K562 (cell line): Measurements from ENCODE around the gene GDF15. TPM values are rescaled to one million over a fixed set of nuclear protein-coding genes. Genes with fewer than 3 reads are reported as not detected.

ENCODE experiments used
- ATF7 ChIP-seq: fragments of 450-650 bp; IDR thresholded peaks from 2 replicates; pipeline ENCODE4 v1.7.1; 2014; ENCODE audit warnings: mild to moderate bottlenecking, moderate library complexity
- CEBPG ChIP-seq, 3 experiments: fragments of 200-800 bp in 1 of 3; sonication (Bioruptor generic) in 1 of 3; sonication (generic) in 1 of 3; formaldehyde crosslinking in 1 of 3; IDR thresholded peaks in 2 of 3; conservative IDR thresholded peaks in 1 of 3; 2 replicates each; pipeline versions ENCODE4 v1.6.1 to v1.8.0; 2016 to 2022; ENCODE audit warnings: missing compliant biosample characterization in 2 of 3, missing genetic modification characterization in 2 of 3, mild to moderate bottlenecking in 1 of 3, missing genetic modification reagents in 1 of 3
- ILF3 ChIP-seq: fragments of 450-650 bp; IDR thresholded peaks from 2 replicates; pipeline ENCODE4 v1.6.1; 2018; ENCODE audit warnings: antibody characterized with exemption, mild to moderate bottlenecking, moderate library complexity, borderline replicate concordance
- NBN ChIP-seq: fragments of 450-650 bp; IDR thresholded peaks from 2 replicates; pipeline ENCODE4 v1.6.1; 2016; ENCODE audit warnings: low read depth, mild to moderate bottlenecking
- NFXL1 ChIP-seq: fragments of 450-650 bp; formaldehyde crosslinking; IDR thresholded peaks from 2 replicates; pipeline ENCODE4 v1.4.0; 2021; ENCODE audit warnings: mild to moderate bottlenecking
- RHOXF2B ChIP-seq: fragments of 250-450 bp; sonication (Bioruptor Pico); conservative IDR thresholded peaks from 2 replicates; pipeline ENCODE4 v1.5.1; 2021
- TAF1 ChIP-seq: IDR thresholded peaks from 2 replicates; pipeline ENCODE4 v1.6.1; 2011; ENCODE audit warnings: mild to moderate bottlenecking, low read length, moderate library complexity; ENCODE audit not compliant: insufficient read depth, control insufficient read depth, severe bottlenecking; ENCODE audit errors: extremely low read depth
- TRIM24 ChIP-seq, 2 experiments: fragments of 450-650 bp; IDR thresholded peaks; 2 replicates each; pipeline ENCODE4 v1.6.1; 2016
- ZNF165 ChIP-seq: fragments of 250-450 bp; sonication (Bioruptor Pico); IDR thresholded peaks from 2 replicates; pipeline ENCODE4 v1.4.0; 2020; ENCODE audit warnings: borderline replicate concordance
- polyA plus RNA-seq, 8 experiments: library from polyadenylated mRNA; depleted of rRNA in 4 of 8; stranded (reverse) in 5 of 8; unstranded in 3 of 8; fragments of >200 nt; fragmentation: Nextera tagmentation in 2 of 8; fragmentation: Illumina TruSeq in 1 of 8; extraction: Ambion mirVana in 2 of 8; extraction: Trizol in 1 of 8; gene quantifications; 2 replicates each; pipeline versions ENCODE4 v1.2.1 to v1.2.3, GENCODE V29; 2011 to 2014; ENCODE audit warnings: inconsistent platforms in 1 of 8, missing spikeins in 1 of 8
- total RNA-seq, 7 experiments: library from RNA; depleted of rRNA in 6 of 7; stranded (reverse); fragments of >200 nt in 6 of 7; fragmentation: Illumina TruSeq in 2 of 7; extraction: Trizol in 2 of 7; gene quantifications; 2 replicates each; pipeline versions ENCODE4 v1.2.1 to v1.2.3, GENCODE V29; 2011 to 2021; ENCODE audit warnings: low replicate concordance in 1 of 7
- TF ChIP-seq, protein P1 (sequence below): fragments of 450-650 bp; formaldehyde crosslinking; IDR thresholded peaks from 2 replicates; pipeline ENCODE4 v1.4.0; 2022; ENCODE audit warnings: missing genetic modification characterization
- TF ChIP-seq, protein P2 (sequence below): fragments of 250-450 bp; sonication (Bioruptor Pico); IDR thresholded peaks from 2 replicates; pipeline ENCODE4 v1.4.0; 2020; ENCODE audit warnings: mild to moderate bottlenecking, moderate library complexity, borderline replicate concordance
- TF ChIP-seq, protein P3 (sequence below), 2 experiments: fragments of 450-650 bp; formaldehyde crosslinking in 1 of 2; IDR thresholded peaks; 2 replicates each; pipeline versions ENCODE4 v1.4.0 to v1.6.1; 2014 to 2020; ENCODE audit warnings: mild to moderate bottlenecking in 2 of 2, borderline replicate concordance in 1 of 2, low read depth in 1 of 2

The GDF15 gene
- total and polyA plus RNA-seq, 9 of the 15 experiments (the other 6 are each of a cell fraction or from before 2014, with no cell fraction given) = 2.3 to 82.4 (median 12.5) TPM

DNA sequence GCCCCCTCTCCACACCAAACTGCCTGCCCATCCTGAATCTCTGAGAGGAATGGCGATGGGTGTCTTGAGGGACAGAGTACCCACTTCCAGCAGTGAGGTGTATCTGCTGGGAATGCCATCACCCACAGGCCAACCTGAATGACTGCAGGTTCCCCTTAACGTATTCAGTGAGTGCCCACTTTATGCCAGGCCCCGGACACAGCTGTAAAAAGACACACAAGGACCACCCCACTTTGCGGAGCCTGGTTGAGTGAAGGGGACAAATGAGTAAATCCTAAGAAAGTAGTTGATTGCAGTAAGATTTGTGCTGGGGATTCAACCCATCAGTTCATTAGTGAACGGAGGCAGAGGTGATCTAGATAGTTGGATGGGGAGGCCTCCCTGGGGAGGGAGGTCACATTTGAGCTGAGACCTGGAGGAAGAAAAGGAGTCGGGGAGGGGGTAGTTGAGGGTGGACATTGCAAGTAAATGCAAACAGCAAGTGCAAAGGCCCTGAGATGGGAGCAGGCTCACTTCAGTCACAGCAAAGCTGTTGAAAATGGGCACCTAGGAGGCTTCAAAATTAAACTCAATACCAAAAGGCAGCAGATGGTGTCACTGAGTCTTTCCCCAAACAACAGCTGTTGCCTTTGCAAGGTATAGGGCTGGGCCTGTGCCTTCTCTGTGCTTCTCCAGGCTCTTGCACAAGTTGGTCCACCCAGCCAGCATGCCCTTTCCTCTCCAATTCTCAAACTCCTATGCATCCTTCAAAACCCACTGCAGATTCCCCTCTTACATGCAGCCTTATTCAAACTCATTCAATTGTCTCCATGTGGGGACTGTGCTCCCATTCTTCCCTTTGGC, 4.3 kb downstream of the GDF15 start (continued):
- no peak for TF ChIP-seq TAF1
- no peak for TF ChIP-seq ZNF165 (CRISPR knock-in tag)
- TF ChIP-seq, protein P1, sequence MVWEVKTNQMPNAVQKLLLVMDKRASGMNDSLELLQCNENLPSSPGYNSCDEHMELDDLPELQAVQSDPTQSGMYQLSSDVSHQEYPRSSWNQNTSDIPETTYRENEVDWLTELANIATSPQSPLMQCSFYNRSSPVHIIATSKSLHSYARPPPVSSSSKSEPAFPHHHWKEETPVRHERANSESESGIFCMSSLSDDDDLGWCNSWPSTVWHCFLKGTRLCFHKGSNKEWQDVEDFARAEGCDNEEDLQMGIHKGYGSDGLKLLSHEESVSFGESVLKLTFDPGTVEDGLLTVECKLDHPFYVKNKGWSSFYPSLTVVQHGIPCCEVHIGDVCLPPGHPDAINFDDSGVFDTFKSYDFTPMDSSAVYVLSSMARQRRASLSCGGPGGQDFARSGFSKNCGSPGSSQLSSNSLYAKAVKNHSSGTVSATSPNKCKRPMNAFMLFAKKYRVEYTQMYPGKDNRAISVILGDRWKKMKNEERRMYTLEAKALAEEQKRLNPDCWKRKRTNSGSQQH (CRISPR knock-in tag) = peak; percentile 75
- TF ChIP-seq RHOXF2B = peak; percentile 96
- peak; percentile 15; the same call in 1 of the 2 replicates for TF ChIP-seq NBN
- TF ChIP-seq, protein P2, sequence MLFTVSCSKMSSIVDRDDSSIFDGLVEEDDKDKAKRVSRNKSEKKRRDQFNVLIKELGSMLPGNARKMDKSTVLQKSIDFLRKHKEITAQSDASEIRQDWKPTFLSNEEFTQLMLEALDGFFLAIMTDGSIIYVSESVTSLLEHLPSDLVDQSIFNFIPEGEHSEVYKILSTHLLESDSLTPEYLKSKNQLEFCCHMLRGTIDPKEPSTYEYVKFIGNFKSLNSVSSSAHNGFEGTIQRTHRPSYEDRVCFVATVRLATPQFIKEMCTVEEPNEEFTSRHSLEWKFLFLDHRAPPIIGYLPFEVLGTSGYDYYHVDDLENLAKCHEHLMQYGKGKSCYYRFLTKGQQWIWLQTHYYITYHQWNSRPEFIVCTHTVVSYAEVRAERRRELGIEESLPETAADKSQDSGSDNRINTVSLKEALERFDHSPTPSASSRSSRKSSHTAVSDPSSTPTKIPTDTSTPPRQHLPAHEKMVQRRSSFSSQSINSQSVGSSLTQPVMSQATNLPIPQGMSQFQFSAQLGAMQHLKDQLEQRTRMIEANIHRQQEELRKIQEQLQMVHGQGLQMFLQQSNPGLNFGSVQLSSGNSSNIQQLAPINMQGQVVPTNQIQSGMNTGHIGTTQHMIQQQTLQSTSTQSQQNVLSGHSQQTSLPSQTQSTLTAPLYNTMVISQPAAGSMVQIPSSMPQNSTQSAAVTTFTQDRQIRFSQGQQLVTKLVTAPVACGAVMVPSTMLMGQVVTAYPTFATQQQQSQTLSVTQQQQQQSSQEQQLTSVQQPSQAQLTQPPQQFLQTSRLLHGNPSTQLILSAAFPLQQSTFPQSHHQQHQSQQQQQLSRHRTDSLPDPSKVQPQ (CRISPR knock-in tag) = no peak
- no peak for TF ChIP-seq ILF3
- TF ChIP-seq ATF7 = no peak
- no peak for TF ChIP-seq CEBPG (CRISPR knock-in tag; IDR thresholded peaks at IDR 0.05)
- peak; percentile 22 to 47; a peak in 3 of 4 replicates for TF ChIP-seq CEBPG (tag; conservative IDR thresholded peaks at IDR 0.05 in 1 of 2, IDR thresholded peaks at IDR 0.05 in 1 of 2)
- TF ChIP-seq TRIM24 (IDR thresholded peaks at IDR 0.05) = 0 out of 4 replicates have a peak, but pooled peaks of 1 of the 2 experiments have one; percentile 20
- TF ChIP-seq NFXL1 (CRISPR knock-in tag) = 0 out of 2 replicates have a peak, but pooled peaks have one; percentile 58
- TF ChIP-seq, protein P3, sequence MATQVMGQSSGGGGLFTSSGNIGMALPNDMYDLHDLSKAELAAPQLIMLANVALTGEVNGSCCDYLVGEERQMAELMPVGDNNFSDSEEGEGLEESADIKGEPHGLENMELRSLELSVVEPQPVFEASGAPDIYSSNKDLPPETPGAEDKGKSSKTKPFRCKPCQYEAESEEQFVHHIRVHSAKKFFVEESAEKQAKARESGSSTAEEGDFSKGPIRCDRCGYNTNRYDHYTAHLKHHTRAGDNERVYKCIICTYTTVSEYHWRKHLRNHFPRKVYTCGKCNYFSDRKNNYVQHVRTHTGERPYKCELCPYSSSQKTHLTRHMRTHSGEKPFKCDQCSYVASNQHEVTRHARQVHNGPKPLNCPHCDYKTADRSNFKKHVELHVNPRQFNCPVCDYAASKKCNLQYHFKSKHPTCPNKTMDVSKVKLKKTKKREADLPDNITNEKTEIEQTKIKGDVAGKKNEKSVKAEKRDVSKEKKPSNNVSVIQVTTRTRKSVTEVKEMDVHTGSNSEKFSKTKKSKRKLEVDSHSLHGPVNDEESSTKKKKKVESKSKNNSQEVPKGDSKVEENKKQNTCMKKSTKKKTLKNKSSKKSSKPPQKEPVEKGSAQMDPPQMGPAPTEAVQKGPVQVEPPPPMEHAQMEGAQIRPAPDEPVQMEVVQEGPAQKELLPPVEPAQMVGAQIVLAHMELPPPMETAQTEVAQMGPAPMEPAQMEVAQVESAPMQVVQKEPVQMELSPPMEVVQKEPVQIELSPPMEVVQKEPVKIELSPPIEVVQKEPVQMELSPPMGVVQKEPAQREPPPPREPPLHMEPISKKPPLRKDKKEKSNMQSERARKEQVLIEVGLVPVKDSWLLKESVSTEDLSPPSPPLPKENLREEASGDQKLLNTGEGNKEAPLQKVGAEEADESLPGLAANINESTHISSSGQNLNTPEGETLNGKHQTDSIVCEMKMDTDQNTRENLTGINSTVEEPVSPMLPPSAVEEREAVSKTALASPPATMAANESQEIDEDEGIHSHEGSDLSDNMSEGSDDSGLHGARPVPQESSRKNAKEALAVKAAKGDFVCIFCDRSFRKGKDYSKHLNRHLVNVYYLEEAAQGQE (IDR thresholded peaks at IDR 0.05; ENCODE audit: borderline replicate concordance) = no peak
- TF ChIP-seq, protein P3 (CRISPR knock-in tag; IDR thresholded peaks at IDR 0.05; ENCODE audit: low read depth) = peak; percentile 30; the same call in 1 of the 2 replicates
